GM12873 (cell line): ENCODE results near the gene PEX11G.

Source experiments
- TF ChIP-seq, protein P1 (sequence below): IDR thresholded peaks from 2 replicates; pipeline ENCODE4 v1.5.1; 2012; ENCODE audit warnings: low read depth, mild to moderate bottlenecking, moderate library complexity, low read length, control low read depth; ENCODE audit not compliant: insufficient read depth; ENCODE audit errors: missing control alignments

The PEX11G gene

DNA sequence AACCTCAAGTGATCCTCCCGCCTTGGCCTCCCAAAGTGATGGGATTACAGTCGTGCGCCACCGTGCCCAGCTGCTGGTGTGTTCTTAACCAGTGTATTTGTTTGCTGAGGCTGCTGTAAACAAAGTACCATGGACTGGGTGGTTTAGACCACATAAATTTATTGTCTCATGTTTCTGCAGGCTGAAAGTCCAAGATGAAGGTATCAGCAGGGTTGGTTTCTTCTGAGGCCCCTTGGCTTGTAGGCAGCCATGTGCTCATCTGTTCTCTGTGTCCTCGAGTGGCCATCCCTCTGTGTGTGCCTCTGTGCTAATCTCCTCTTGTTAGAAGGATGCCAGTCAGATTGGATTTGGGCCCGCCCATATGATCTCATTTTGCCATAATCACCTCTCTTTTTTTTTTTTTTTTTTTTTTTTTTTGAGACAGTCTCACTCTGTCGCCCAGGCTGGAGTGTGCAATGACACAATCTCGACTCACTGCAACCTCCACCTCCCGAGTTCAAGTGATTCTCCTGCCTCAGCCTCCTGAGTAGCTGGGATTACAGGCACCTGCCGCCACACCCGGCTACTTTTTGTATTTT lies 31.8 kb downstream of the PEX11G start:
- TF ChIP-seq, protein P1, sequence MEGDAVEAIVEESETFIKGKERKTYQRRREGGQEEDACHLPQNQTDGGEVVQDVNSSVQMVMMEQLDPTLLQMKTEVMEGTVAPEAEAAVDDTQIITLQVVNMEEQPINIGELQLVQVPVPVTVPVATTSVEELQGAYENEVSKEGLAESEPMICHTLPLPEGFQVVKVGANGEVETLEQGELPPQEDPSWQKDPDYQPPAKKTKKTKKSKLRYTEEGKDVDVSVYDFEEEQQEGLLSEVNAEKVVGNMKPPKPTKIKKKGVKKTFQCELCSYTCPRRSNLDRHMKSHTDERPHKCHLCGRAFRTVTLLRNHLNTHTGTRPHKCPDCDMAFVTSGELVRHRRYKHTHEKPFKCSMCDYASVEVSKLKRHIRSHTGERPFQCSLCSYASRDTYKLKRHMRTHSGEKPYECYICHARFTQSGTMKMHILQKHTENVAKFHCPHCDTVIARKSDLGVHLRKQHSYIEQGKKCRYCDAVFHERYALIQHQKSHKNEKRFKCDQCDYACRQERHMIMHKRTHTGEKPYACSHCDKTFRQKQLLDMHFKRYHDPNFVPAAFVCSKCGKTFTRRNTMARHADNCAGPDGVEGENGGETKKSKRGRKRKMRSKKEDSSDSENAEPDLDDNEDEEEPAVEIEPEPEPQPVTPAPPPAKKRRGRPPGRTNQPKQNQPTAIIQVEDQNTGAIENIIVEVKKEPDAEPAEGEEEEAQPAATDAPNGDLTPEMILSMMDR, result no peak

DNA sequence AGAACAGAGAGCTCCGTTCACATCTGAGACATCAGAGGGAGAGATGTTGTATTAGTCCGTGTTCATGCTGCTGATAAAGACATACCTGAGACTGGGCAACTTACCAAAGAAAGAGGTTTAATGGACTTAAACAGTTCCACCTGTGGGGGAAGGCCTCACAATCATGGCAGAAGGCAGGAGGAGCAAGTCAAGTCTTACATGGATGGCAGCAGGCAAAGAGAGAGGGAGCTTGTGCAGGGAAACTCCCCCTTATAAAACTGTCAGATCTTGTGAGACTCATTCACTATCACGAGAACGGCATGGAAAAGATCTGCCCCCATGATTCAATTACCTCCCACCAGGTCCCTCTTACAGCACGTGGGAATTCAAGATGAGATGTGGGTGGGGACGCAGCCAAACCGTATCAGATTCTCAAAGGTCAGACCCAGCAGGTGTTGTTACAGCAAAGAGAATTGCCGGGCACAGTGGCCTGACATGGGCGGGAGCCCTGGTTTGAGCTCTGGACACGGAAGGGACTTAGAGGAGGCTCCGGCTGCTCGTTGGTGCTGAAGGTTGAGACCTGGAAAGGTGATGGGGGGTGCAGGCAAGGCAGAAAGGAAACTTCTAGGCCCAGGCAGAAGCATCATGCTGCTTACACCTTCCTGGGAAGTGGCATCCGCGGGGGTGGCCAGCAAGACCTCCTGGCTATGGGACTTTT lies 33.1 kb downstream of the PEX11G start:
- TF ChIP-seq, protein P1, result no peak

DNA sequence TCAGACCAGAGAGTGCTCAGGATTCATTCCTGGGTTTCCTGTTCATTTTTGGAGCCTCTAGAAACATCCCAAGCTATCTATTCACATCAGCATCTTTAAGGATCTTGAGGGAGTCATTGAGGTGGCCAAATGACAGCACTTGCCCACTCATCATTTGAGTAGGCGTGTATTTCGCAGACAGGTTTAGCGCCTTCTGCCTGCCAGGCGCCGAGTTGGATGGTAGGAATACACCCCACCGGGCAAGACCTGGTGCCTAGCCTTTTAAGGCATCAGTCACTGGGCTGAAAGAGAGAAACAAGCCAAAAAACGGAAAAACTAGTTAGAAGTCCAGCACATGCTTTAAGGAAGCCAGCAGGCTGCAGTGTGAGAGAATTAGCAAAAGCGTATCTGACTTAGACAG lies 33.8 kb downstream of the PEX11G start:
- TF ChIP-seq, protein P1, result no peak

DNA sequence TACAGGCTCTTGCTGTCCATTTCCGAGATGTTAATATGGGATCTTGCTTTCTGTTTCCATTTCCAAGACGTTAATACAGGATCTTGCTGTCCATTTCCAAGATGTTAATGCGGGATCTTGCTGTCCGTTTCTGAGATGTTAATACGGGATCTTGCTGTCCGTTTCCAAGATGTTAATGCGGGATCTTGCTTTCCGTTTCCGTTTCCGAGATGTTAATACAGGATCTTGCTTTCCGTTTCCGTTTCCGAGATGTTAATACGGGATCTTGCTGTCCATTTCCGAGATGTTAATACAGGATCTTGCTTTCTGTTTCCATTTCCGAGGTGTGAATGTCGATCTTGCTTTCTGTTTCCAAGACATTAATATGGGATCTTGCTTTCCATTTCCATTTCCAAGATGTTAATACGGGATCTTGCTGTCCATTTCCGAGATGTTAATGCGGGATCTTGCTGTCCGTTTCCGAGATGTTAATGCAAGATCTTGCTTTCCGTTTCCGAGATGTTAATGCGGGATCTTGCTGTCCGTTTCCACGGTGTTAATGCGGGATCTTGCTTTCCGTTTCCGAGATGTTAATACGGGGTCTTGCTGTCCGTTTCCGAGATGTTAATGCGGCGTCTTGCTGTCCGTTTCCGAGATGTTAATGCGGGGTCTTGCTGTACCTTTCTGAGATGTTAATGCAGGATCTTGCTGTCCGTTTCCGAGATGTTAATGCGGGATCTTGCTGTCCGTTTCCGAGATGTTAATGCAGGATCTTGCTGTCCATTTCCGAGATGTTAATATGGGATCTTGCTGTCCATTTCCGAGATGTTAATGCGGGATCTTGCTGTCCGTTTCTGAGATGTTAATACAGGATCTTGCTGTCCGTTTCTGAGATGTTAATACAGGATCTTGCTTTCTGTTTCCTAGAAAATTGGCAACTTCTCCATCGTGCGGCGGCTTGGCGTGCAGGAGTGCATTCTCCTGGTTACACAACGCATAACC lies 38.3 kb downstream of the PEX11G start:
- TF ChIP-seq, protein P1, result no peak

DNA sequence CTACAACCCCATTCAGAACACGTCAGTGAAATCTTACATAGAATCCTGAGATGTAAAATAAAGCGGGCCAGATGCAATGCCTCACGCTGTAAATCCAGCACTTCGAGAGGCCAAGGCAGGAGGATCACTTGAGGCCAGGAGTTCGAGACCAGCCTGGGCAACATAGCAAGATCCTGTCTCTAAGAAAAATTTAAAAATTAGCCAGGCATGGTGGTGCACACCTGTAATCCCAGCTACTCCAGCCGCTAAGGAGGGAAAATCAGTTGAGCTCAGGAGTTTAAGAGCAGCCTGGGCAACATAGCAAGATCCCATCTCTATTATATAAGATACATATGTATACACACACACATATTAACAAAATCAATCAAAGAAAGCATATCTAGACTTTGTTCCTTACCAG lies 41.2 kb downstream of the PEX11G start:
- TF ChIP-seq, protein P1, result no peak

DNA sequence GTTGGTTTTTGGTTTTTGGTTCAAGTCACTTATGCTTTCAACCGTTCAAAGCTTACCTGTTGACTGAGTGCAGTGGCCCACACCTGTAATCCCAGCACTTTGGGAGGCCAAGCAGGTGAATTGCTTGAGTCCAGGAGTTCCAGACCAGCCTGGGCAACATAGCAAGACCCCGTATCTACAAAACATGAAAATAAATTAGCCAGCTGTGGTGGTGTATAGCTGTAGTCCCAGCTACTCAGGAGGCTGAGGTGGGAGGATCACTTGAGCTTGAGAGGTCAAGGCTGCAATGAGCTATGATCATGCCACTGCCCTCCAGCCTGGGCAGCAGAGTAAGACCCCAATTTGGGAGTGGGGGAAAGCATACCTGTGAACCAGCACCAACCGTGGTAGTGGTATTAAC lies 43.7 kb downstream of the PEX11G start:
- TF ChIP-seq, protein P1, result no peak

DNA sequence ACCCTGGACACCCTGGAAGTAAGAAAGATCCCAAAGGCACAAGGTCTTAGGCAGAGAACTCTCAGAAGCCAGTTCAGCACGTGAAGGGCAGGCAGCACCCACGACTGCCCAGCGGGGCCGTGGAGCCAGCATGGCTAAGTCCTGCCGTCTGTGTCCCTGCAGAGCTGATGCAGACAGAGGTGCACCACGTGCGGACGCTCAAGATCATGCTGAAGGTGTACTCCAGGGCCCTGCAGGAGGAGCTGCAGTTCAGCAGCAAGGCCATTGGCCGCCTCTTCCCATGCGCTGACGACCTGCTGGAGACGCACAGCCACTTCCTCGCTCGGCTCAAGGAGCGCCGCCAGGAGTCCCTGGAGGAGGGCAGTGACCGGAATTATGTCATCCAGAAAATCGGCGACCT lies 44.8 kb downstream of the PEX11G start:
- TF ChIP-seq, protein P1, result no peak
